Measurements from ENCODE around the gene UBE2U. TPM values are rescaled to one million over a fixed set of nuclear protein-coding genes. Genes with fewer than 3 reads are reported as not detected.
"Not testable (repeated sequence)": the region's sequence is repeated elsewhere in the genome, so short reads cannot be mapped to it uniquely, and the experiment has no call there.

Gene UBE2U
- total RNA-seq, 2 experiments from 2014 or later: not detected

DNA sequence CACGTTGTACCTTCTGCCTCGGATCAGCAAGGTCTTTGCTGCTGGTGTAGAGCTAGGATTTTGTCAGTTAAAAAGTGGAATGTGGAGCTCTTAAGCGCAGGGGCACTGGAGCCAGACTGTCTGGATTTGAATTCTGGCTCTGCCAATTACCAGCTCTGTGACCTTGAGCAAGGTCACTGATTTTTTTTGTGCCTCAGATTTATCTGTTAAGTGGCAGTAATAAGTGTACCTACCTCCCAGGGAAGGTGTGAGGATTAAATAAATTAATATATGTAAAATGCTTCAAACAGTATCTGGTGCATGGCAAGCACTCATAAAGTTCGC is 40.3 kb downstream of the UBE2U start:
- no peak overlapping the region for H3K27ac Mint-ChIP-seq
- CTCF ChIA-PET: interaction anchor here (0.6 to 4.8 kb wide), 6 partner anchors 106 to 627 kb away, joined by 3 to 28 read pairs (median 4); no protein-coding TSS in a partner anchor
- H3K27me3 Mint-ChIP-seq (ENCODE audit: low read depth): peaks cover 5% of the 10 kb centered on the region
- H3K4me1 Mint-ChIP-seq (ENCODE audit: low read depth): peaks cover 21% of the 10 kb centered on the region
- H3K9me3 Mint-ChIP-seq: no peaks in the 10 kb centered on the region
- H3K4me3 Mint-ChIP-seq: peak overlapping the region; percentile 40
- DNase-seq: no peak
- intact Hi-C loops (cut with micrococcal nuclease): loop anchor here (1.0 to 5.0 kb wide), 4 partner anchors 107 to 686 kb away; partner anchors contain the start of gene ROR1
- no peaks in the 10 kb centered on the region for H3K36me3 Mint-ChIP-seq (ENCODE audit: low read depth)

DNA sequence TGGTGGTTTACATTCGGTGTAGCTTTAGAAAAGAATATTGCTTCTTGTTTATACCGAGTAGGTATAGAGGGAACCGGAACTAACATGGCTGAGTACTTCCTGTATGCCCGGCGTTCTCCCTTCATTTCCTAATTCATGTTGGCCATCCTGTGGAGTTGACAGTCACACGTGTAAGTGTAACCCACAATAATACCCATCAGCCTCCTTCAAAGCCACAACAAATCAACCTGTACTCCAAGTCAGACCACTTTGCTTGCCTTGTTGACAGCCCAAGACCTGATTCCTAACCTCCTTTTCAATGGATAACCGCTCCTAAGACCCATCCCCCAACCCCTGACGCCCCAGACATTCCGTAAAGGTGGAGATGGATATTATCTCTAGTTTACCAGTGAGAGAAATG is 42.1 kb downstream of the UBE2U start:
- Mint-ChIP-seq H3K9me3 (no peaks in the 10 kb centered on the region), H3K36me3 (ENCODE audit: low read depth) (no peaks in the 10 kb centered on the region), H3K27ac (no peak overlapping the region), H3K4me3 (peak overlapping the region; percentile 44), H3K4me1 (ENCODE audit: low read depth) (peaks cover 21% of the 10 kb centered on the region), H3K27me3 (ENCODE audit: low read depth) (peaks cover 5% of the 10 kb centered on the region)
- no peak for DNase-seq
- intact Hi-C loops (cut with micrococcal nuclease): loop anchor here (1.0 kb wide), 1 partner anchor 571 kb away; no protein-coding TSS in a partner anchor
- CTCF ChIA-PET: interaction anchor here (0.8 to 4.8 kb wide), 8 partner anchors 9 to 1406 kb away, joined by 3 to 28 read pairs (median 4); no protein-coding TSS in a partner anchor

DNA sequence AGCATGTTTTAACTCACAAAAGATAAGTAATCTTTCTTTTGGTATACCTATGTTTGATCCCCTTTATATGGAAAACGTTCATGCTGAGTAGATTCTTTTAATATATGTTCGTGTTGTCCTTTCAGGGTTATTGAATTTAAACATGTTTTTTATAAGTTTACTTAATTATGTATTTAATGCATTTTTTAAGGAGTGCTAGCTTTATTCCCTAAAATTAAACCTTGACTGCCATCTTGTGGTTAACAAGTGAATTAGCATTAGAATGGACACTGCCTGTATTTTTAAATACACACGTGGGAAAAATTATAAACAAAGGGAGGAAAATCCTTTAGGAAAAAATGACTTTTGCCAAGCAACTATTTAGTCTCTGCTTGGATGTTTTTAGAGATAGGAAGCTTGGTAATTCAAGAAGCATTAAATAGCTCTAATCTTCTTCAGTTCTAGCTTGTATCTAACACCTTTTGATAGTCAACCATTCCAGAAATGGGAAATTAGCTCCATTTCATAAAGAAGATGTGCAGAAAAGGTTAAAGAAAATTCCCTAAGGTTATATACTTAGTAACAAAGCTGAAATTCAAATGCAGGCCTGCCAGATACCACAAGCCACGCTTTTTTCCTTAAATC is 43.0 kb downstream of the UBE2U start:
- no peak for DNase-seq
- Mint-ChIP-seq H3K27ac (no peak overlapping the region), H3K4me1 (ENCODE audit: low read depth) (peaks cover 21% of the 10 kb centered on the region), H3K4me3 (no peak overlapping the region), H3K27me3 (ENCODE audit: low read depth) (peaks cover 5% of the 10 kb centered on the region), H3K9me3 (no peaks in the 10 kb centered on the region), H3K36me3 (ENCODE audit: low read depth) (no peaks in the 10 kb centered on the region)
- CTCF ChIA-PET: interaction anchor here (0.6 to 2.5 kb wide), 19 partner anchors 9 to 1589 kb away, joined by 3 to 14 read pairs (median 4); no protein-coding TSS in a partner anchor
- intact Hi-C loops (cut with micrococcal nuclease): loop anchor here (1.0 kb wide), 4 partner anchors 109 to 671 kb away; no protein-coding TSS in a partner anchor

DNA sequence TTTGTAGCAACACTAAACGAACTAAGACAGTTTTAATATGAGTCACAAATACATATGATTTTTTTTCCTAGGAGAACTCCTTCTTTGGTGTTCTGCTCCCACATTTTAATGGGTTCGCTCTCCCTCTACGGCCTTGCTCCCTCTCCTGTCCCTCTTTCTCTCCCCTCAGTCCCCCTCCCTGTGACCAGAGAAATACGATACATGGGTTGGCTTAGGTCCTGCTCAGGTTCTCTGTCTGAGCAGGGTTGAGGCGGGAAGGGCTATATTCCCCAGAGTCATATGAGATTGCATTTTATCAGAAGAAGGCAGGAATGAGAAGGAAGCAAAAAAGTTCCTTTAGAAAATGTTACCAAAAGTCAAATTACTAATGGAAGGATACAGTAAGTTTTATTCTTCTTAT is 44.6 kb downstream of the UBE2U start:
- no peaks in the 10 kb centered on the region for H3K9me3 Mint-ChIP-seq
- peaks cover 6% of the 10 kb centered on the region for H3K27me3 Mint-ChIP-seq (ENCODE audit: low read depth)
- peaks cover 21% of the 10 kb centered on the region for H3K4me1 Mint-ChIP-seq (ENCODE audit: low read depth)
- intact Hi-C loops (cut with micrococcal nuclease): no loop called here
- H3K27ac Mint-ChIP-seq: no peak overlapping the region
- DNase-seq: no peak
- no peaks in the 10 kb centered on the region for H3K36me3 Mint-ChIP-seq (ENCODE audit: low read depth)
- CTCF ChIA-PET: interaction anchor here (0.7 to 2.5 kb wide), 7 partner anchors 14 to 631 kb away, joined by 3 to 14 read pairs (median 4); no protein-coding TSS in a partner anchor
- H3K4me3 Mint-ChIP-seq: no peak overlapping the region

DNA sequence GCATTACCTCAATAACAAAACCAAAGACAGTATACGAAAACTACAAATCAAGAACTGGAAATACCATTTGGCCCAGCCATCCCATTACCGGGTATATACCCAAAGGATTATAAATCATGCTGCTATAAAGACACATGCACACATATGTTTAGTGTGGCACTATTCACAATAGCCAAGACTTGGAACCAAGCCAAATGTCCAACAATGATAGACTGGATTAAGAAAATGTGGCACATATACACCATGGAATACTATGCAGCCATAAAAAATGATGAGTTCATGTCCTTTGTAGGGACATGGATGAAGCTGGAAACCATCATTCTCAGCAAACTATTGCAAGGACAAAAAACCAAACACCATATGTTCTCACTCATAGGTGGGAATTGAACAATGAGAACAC is 47.0 kb downstream of the UBE2U start:
- H3K4me3 Mint-ChIP-seq; H3K36me3 Mint-ChIP-seq (ENCODE audit: low read depth); H3K9me3 Mint-ChIP-seq; DNase-seq; H3K27ac Mint-ChIP-seq; intact Hi-C loops (cut with micrococcal nuclease); CTCF ChIA-PET; H3K4me1 Mint-ChIP-seq (ENCODE audit: low read depth): not testable (repeated sequence)
- peaks cover 15% of the 10 kb centered on the region for H3K27me3 Mint-ChIP-seq (ENCODE audit: low read depth)

DNA sequence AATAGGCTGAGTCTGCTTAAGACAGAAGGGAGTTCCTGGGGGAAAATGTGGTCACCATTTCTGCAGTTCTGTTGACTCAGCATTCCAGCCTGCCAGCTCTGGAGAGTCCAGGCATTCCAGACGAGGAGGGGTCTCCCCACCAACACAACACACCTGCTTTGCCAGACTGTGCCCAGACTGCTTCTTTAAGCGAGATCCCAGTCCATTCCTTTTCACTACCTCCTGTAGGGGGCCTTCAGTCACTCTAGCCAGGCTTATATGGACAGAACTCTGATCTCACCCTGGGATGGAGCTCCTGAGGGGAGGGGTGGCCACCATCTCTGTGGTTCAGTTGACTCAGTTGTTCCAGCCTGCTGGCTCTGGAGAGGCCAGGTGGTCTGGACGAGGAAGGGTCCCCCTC is 48.5 kb downstream of the UBE2U start:
- Mint-ChIP-seq H3K4me1 (ENCODE audit: low read depth) (no peaks in the 10 kb centered on the region), H3K9me3 (peaks cover 8% of the 10 kb centered on the region), H3K27me3 (ENCODE audit: low read depth) (peaks cover 15% of the 10 kb centered on the region), H3K4me3 (no peak overlapping the region), H3K36me3 (ENCODE audit: low read depth) (no peaks in the 10 kb centered on the region), H3K27ac (no peak overlapping the region)
- CTCF ChIA-PET: interaction anchor here (0.6 kb wide), 1 partner anchor 67 kb away, joined by 3 read pairs; no protein-coding TSS in a partner anchor
- intact Hi-C loops (cut with micrococcal nuclease): no loop called here
- no peak for DNase-seq

DNA sequence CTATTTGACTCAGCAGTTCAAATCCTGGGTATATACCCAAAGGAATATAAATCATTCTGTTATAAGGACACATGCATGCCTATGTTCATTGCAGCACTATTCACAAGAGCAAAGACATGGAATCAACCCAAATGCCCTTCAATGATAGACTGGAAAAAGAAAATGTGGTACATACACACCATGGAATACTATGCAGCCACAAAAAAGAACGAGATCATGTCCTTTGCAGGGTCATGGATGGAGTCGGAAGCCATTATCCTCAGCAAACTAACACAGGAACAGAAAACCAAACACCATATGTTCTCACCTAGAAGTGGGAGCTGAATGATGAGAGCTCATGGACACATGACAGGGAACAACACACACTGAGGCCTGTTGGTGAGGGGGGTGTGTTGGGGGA is 53.8 kb downstream of the UBE2U start:
- H3K4me1 Mint-ChIP-seq (ENCODE audit: low read depth); H3K4me3 Mint-ChIP-seq; intact Hi-C loops (cut with micrococcal nuclease); H3K27ac Mint-ChIP-seq; H3K36me3 Mint-ChIP-seq (ENCODE audit: low read depth); DNase-seq: not testable (repeated sequence)
- H3K27me3 Mint-ChIP-seq (ENCODE audit: low read depth): peaks cover 13% of the 10 kb centered on the region
- CTCF ChIA-PET: interaction anchor here (0.5 kb wide), 1 partner anchor 716 kb away, joined by 4 read pairs; no protein-coding TSS in a partner anchor
- H3K9me3 Mint-ChIP-seq: peaks cover 12% of the 10 kb centered on the region

DNA sequence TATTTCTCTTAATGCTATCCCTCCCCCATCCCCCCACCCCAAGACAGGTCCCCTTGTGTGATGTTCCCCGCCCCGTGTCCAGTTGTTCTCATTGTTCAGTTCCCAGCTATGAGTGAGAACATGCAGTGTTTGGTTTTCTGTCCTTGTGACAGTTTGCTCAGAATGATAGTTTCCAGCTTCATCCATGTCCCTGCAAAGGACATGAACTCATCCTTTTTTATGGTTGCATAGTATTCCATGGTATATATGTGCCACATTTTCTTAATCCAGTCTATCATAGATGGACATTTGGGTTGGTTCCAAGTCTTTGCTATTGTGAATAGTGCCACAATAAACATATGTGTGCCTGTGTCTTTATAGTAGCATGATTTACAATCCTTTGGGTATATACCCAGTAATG is 55.0 kb downstream of the UBE2U start:
- H3K27ac Mint-ChIP-seq; H3K27me3 Mint-ChIP-seq (ENCODE audit: low read depth); DNase-seq; H3K36me3 Mint-ChIP-seq (ENCODE audit: low read depth); H3K4me1 Mint-ChIP-seq (ENCODE audit: low read depth); intact Hi-C loops (cut with micrococcal nuclease); H3K9me3 Mint-ChIP-seq; H3K4me3 Mint-ChIP-seq; CTCF ChIA-PET: not testable (repeated sequence)

DNA sequence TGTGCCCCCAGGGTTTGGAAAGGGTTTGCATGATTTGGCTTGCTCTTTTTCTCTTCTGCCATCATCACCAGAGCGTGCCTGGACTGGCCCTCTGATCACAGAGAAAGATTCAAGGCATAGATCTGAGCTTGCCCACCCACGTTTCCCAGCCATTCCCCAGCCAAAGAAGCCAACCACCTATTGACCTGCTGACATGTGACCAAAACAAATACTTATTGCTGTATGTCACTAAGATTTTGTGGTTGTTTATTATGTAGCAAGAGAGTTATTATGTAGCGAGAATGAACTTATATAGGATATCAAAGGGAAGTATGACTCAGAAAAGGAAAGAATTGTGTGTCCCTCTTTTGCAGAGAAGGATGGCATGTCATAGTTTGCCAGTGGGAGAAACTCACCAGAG is 59.9 kb downstream of the UBE2U start:
- Mint-ChIP-seq H3K27ac (no peak overlapping the region), H3K36me3 (ENCODE audit: low read depth) (no peaks in the 10 kb centered on the region), H3K27me3 (ENCODE audit: low read depth) (peaks cover 8% of the 10 kb centered on the region), H3K4me1 (ENCODE audit: low read depth) (no peaks in the 10 kb centered on the region), H3K9me3 (no peaks in the 10 kb centered on the region), H3K4me3 (no peak overlapping the region)
- CTCF ChIA-PET: interaction anchor here (1.2 kb wide), 1 partner anchor 125 kb away, joined by 6 read pairs; no protein-coding TSS in a partner anchor
- no peak for DNase-seq
- intact Hi-C loops (cut with micrococcal nuclease): loop anchor here (10.0 kb wide), 1 partner anchor 141 kb away; no protein-coding TSS in a partner anchor

DNA sequence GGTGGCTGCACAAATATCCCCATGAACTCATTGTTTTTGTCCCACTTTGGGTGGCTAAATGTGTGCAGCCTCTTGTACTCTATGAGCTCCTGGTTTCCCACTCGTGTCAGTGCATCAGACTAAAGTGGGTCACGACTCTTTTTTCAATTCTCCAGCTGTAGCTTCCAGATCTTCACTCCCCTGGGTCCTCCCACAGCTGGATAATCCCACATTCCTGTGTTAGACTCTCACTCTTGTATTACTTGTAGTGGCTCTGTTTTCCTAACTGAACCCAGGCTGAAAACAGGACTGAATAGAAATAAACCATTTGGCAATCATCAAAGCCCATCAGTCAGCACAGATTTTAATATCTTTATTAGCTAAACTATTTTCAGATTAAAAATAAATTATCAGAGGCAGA is 60.4 kb downstream of the UBE2U start:
- H3K27ac Mint-ChIP-seq: no peak overlapping the region
- H3K4me3 Mint-ChIP-seq: no peak overlapping the region
- no peak for DNase-seq
- no peaks in the 10 kb centered on the region for H3K36me3 Mint-ChIP-seq (ENCODE audit: low read depth)
- intact Hi-C loops (cut with micrococcal nuclease): loop anchor here (10.0 kb wide), 1 partner anchor 141 kb away; no protein-coding TSS in a partner anchor
- H3K4me1 Mint-ChIP-seq (ENCODE audit: low read depth): no peaks in the 10 kb centered on the region
- CTCF ChIA-PET: interaction anchor here (1.2 kb wide), 1 partner anchor 125 kb away, joined by 6 read pairs; no protein-coding TSS in a partner anchor
- H3K9me3 Mint-ChIP-seq: no peaks in the 10 kb centered on the region
- H3K27me3 Mint-ChIP-seq (ENCODE audit: low read depth): peaks cover 8% of the 10 kb centered on the region

DNA sequence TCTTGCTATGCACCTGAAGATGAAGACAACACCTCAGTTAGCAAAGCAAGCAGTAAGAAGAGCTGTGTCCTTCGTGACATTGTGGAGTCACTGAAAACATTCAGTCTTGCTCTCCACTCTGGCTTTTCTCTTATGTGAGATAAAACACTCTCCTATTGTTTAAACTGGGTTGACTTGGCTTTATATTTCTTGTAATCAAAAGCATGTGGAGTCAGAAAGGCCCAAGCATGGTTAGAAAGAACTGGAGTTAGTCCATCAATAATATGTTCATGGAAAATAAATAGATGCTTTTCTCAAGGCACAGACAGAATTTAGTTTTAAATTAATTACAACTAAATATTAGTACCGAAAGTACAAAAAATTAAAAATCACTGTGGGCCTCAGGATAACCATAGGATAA is 61.7 kb downstream of the UBE2U start:
- H3K4me1 Mint-ChIP-seq (ENCODE audit: low read depth): peaks cover 2% of the 10 kb centered on the region
- intact Hi-C loops (cut with micrococcal nuclease): loop anchor here (5.0 to 10.0 kb wide), 3 partner anchors 140 to 942 kb away; no protein-coding TSS in a partner anchor

DNA sequence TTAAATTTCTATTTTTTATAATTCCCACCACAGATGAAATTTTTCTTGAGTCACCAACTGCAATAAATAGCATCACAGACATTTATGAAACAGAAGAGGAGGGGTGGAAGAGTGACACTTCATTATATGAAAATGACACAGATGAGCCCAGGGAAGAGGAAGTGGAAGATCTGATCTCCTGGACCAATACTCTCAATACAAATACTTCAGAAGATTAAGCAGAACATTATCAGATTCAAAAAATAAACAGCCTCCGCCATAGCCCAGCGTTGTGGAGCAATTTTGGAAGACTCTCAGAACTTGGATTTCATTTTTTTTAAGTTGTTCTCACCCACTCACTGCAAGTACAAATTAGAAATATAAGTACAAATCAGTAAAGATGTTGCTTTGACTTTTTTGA is 63.6 kb downstream of the UBE2U start:
- DNase-seq: no peak
- H3K36me3 Mint-ChIP-seq (ENCODE audit: low read depth): no peaks in the 10 kb centered on the region
- H3K27ac Mint-ChIP-seq: no peak overlapping the region
- CTCF ChIA-PET: interaction anchor here (4.2 kb wide), 1 partner anchor 409 kb away, joined by 24 read pairs; no protein-coding TSS in a partner anchor
- H3K9me3 Mint-ChIP-seq: no peaks in the 10 kb centered on the region
- H3K4me3 Mint-ChIP-seq: no peak overlapping the region
- peaks cover 11% of the 10 kb centered on the region for H3K27me3 Mint-ChIP-seq (ENCODE audit: low read depth)
- intact Hi-C loops (cut with micrococcal nuclease): loop anchor here (5.0 to 10.0 kb wide), 3 partner anchors 138 to 940 kb away; no protein-coding TSS in a partner anchor
- H3K4me1 Mint-ChIP-seq (ENCODE audit: low read depth): peaks cover 2% of the 10 kb centered on the region

More for the DNA sequence above, 61.7 kb downstream of the UBE2U start:
- H3K36me3 Mint-ChIP-seq (ENCODE audit: low read depth): no peaks in the 10 kb centered on the region
- H3K9me3 Mint-ChIP-seq: no peaks in the 10 kb centered on the region
- H3K4me3 Mint-ChIP-seq: no peak overlapping the region
- H3K27ac Mint-ChIP-seq: no peak overlapping the region
- DNase-seq: no peak
- H3K27me3 Mint-ChIP-seq (ENCODE audit: low read depth): peaks cover 10% of the 10 kb centered on the region
- CTCF ChIA-PET: interaction anchor here (0.5 to 0.7 kb wide), 3 partner anchors 49 to 558 kb away, joined by 3 to 6 read pairs (median 3); no protein-coding TSS in a partner anchor
